ENCODE data around the gene GDNF.

DNA sequence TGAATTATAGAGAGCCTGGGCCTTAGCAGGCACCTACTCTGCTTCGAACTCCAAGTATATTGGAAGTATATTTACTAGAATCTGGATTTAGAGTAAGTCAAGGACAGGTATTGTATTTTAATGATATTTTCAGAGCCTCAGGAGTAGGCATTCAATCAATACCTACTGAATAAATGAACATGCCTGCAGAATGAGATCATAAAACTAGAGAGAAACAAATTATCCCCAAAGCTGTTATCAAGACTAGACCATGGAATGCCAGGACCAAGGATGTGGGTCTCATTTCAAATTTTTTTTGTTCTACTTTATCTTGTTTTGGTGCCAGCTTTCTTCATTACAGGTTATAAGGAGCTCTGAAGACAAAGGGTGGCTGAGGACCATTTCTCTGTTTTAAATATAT lies 66.0 kb downstream of the GDNF start:
- TF ChIP-seq, protein P1, sequence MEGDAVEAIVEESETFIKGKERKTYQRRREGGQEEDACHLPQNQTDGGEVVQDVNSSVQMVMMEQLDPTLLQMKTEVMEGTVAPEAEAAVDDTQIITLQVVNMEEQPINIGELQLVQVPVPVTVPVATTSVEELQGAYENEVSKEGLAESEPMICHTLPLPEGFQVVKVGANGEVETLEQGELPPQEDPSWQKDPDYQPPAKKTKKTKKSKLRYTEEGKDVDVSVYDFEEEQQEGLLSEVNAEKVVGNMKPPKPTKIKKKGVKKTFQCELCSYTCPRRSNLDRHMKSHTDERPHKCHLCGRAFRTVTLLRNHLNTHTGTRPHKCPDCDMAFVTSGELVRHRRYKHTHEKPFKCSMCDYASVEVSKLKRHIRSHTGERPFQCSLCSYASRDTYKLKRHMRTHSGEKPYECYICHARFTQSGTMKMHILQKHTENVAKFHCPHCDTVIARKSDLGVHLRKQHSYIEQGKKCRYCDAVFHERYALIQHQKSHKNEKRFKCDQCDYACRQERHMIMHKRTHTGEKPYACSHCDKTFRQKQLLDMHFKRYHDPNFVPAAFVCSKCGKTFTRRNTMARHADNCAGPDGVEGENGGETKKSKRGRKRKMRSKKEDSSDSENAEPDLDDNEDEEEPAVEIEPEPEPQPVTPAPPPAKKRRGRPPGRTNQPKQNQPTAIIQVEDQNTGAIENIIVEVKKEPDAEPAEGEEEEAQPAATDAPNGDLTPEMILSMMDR (IDR thresholded peaks at IDR 0.05; ENCODE audit: low read length), result no peak
- no peak for TF ChIP-seq EZH2 (IDR thresholded peaks at IDR 0.05; ENCODE audit: borderline replicate concordance, low read length)
